Caco-2 (cell line): Measurements from ENCODE around the gene LAMC1. TPM values are rescaled to one million over a fixed set of nuclear protein-coding genes. Genes with fewer than 3 reads are reported as not detected.

Experiments
- BruUV-seq: library from RNA; stranded (reverse); fragments of 400-500 nt; replicated peaks from 2 replicates; lab custom pipeline; 2021; lab: Mats Ljungman, UMichigan
- CTCF ChIA-PET: fragments of 300-600 bp; sonication (Branson Sonifier 250); formaldehyde crosslinking; loops from one replicate; lab custom pipeline; 2022; ENCODE audit warnings: antibody characterized with exemption; lab: Charles Lee
- POLR2A ChIA-PET: fragments of 300-600 bp; sonication (Branson Sonifier 250); formaldehyde crosslinking; loops from one replicate; lab custom pipeline; 2022; ENCODE audit warnings: antibody characterized with exemption; lab: Charles Lee
- DNase-seq, 2 experiments: peaks; one replicate each; pipeline versions ENCODE4 v3.0.0 to v3.0.0-alpha.2; 2020 to 2022
- H3K27me3 ChIP-seq: replicated peaks from 2 replicates; pipeline ENCODE4 v1.6.0; 2011; ENCODE audit warnings: low read length; ENCODE audit not compliant: control insufficient read depth, insufficient read depth
- H3K36me3 ChIP-seq: 2 replicates; pipeline ENCODE4 v1.5.1; 2011; ENCODE audit warnings: low read length; ENCODE audit not compliant: control insufficient read depth, insufficient read depth
- H3K4me1 ChIP-seq: fragments of 250-450 bp; sonication (Bioruptor Pico); 2 replicates; pipeline ENCODE4 v1.5.1; 2020; ENCODE audit warnings: mild to moderate bottlenecking
- H3K4me3 ChIP-seq: 2 replicates; pipeline ENCODE4 v1.5.1; 2011; ENCODE audit warnings: low read depth, mild to moderate bottlenecking, control low read depth, low read length
- H3K9me3 ChIP-seq: fragments of 250-450 bp; sonication (Bioruptor Pico); 2 replicates; pipeline ENCODE4 v1.5.1; 2020; ENCODE audit warnings: mild to moderate bottlenecking, moderate library complexity
- H3K27ac Mint-ChIP-seq: one replicate; pipeline ENCODE4 v1.8.0; 2022; ENCODE audit warnings: mixed read lengths; ENCODE audit not compliant: unreplicated experiment
- H3K27me3 Mint-ChIP-seq: one replicate; pipeline ENCODE4 v1.8.0; 2022; ENCODE audit warnings: mixed read lengths; ENCODE audit not compliant: insufficient read depth, unreplicated experiment
- H3K36me3 Mint-ChIP-seq: one replicate; pipeline ENCODE4 v1.8.0; 2022; ENCODE audit warnings: mild to moderate bottlenecking, mixed read lengths; ENCODE audit not compliant: insufficient read depth, unreplicated experiment
- H3K4me1 Mint-ChIP-seq: one replicate; pipeline ENCODE4 v1.8.0; 2022; ENCODE audit warnings: low read depth, mixed read lengths; ENCODE audit not compliant: unreplicated experiment
- H3K4me3 Mint-ChIP-seq: one replicate; pipeline ENCODE4 v1.8.0; 2022; ENCODE audit warnings: mild to moderate bottlenecking, moderate library complexity, mixed read lengths; ENCODE audit not compliant: unreplicated experiment
- H3K9me3 Mint-ChIP-seq: one replicate; pipeline ENCODE4 v1.8.0; 2022; ENCODE audit warnings: mixed read lengths; ENCODE audit not compliant: unreplicated experiment
- CTCF ChIP-seq, 2 experiments: fragments of 200-600 bp in 1 of 2; IDR thresholded peaks; 1 replicate in 1 of 2; 2 replicates in 1 of 2; pipeline versions ENCODE4 v1.5.1 to v1.8.0; 2011 to 2022; ENCODE audit warnings: antibody characterized with exemption in 1 of 2, control low read depth in 1 of 2, inconsistent platforms in 1 of 2, low read depth in 1 of 2, low read length in 1 of 2, mild to moderate bottlenecking in 1 of 2, moderate library complexity in 1 of 2; ENCODE audit not compliant: insufficient read depth in 1 of 2, severe bottlenecking in 1 of 2, unreplicated experiment in 1 of 2
- intact Hi-C: fragments of 100-400 bp; cut with micrococcal nuclease; formaldehyde crosslinking; loops from one replicate; pipeline ENCODE4 v1.10.0; 2022; ENCODE audit not compliant: unreplicated experiment
- total RNA-seq: library from RNA; stranded (reverse); gene quantifications from 2 replicates; pipeline ENCODE4 v1.2.3, GENCODE V29; 2022

The LAMC1 gene
- total RNA-seq, 1 experiment from 2014 or later: 323 TPM

GRCh38 chr1:183137782-183138181 is 114.6 kb downstream of the LAMC1 start:
- ChIA-PET CTCF (no interaction called here), POLR2A (no interaction called here)
- Mint-ChIP-seq H3K4me1 (peaks cover 11% of the 10 kb centered on the region), H3K27ac (peak overlapping the region; percentile 82), H3K9me3 (no peaks in the 10 kb centered on the region), H3K36me3 (peaks cover 97% of the 10 kb centered on the region), H3K4me3 (no peak overlapping the region), H3K27me3 (no peaks in the 10 kb centered on the region)
- no peak for TF ChIP-seq CTCF (IDR thresholded peaks at IDR 0.05; ENCODE audit: insufficient read depth in 1 of 2, low read depth in 1 of 2, low read length in 1 of 2, severe bottlenecking in 1 of 2, unreplicated experiment in 1 of 2)
- DNase-seq: no peak
- intact Hi-C loops: loop anchor here (2.0 to 5.0 kb wide), 2 partner anchors 49 to 170 kb away; partner anchors contain the start of gene LAMC2
- no peaks in the 10 kb centered on the region for H3K27me3 ChIP-seq
- H3K36me3 ChIP-seq: peaks cover 2% of the 10 kb centered on the region; the same call in 1 of the 2 replicates
- H3K9me3 ChIP-seq: no peaks in the 10 kb centered on the region
- no peak overlapping the region for H3K4me3 ChIP-seq
- H3K4me1 ChIP-seq: peaks cover 28% of the 10 kb centered on the region; the same call in 1 of the 2 replicates
- BruUV-seq: no TSS peak

GRCh38 chr1:183138301-183138700 is 115.1 kb downstream of the LAMC1 start:
- no TSS peak for BruUV-seq
- DNase-seq: no peak
- no peaks in the 10 kb centered on the region for H3K27me3 ChIP-seq
- intact Hi-C loops: loop anchor here (2.0 to 5.0 kb wide), 2 partner anchors 48 to 171 kb away; partner anchors contain the start of gene LAMC2
- H3K4me1 ChIP-seq: peaks cover 28% of the 10 kb centered on the region; the same call in 1 of the 2 replicates
- Mint-ChIP-seq H3K9me3 (no peaks in the 10 kb centered on the region), H3K27me3 (no peaks in the 10 kb centered on the region), H3K4me3 (no peak overlapping the region), H3K27ac (peak overlapping the region; percentile 82), H3K36me3 (peaks cover 97% of the 10 kb centered on the region), H3K4me1 (peaks cover 11% of the 10 kb centered on the region)
- no peak overlapping the region for H3K4me3 ChIP-seq
- TF ChIP-seq CTCF (IDR thresholded peaks at IDR 0.05; ENCODE audit: insufficient read depth in 1 of 2, low read depth in 1 of 2, low read length in 1 of 2, severe bottlenecking in 1 of 2, unreplicated experiment in 1 of 2): no peak
- peaks cover 1% of the 10 kb centered on the region; the same call in 1 of the 2 replicates for H3K36me3 ChIP-seq
- no peaks in the 10 kb centered on the region for H3K9me3 ChIP-seq
- CTCF ChIA-PET: no interaction called here
- POLR2A ChIA-PET: no interaction called here

GRCh38 chr1:183139281-183139942 is 116.2 kb downstream of the LAMC1 start:
- H3K4me3 Mint-ChIP-seq: peak overlapping the region; percentile 47

More at GRCh38 chr1:183139281-183139942, 116.2 kb downstream of the LAMC1 start:
- Mint-ChIP-seq H3K27me3 (no peaks in the 10 kb centered on the region), H3K36me3 (peaks cover 95% of the 10 kb centered on the region), H3K27ac (peak overlapping the region; percentile 82), H3K9me3 (no peaks in the 10 kb centered on the region), H3K4me1 (peaks cover 11% of the 10 kb centered on the region)
- intact Hi-C loops: loop anchor here (1.0 to 5.0 kb wide), 4 partner anchors 38 to 172 kb away; partner anchors contain the start of gene LAMC2
- Histone ChIP-seq H3K27me3 (no peaks in the 10 kb centered on the region), H3K4me1 (peaks cover 28% of the 10 kb centered on the region; the same call in 1 of the 2 replicates), H3K36me3 (no peaks in the 10 kb centered on the region), H3K4me3 (no peak overlapping the region), H3K9me3 (no peaks in the 10 kb centered on the region)
- TF ChIP-seq CTCF (IDR thresholded peaks at IDR 0.05; ENCODE audit: insufficient read depth in 1 of 2, low read depth in 1 of 2, low read length in 1 of 2, severe bottlenecking in 1 of 2, unreplicated experiment in 1 of 2): no peak
- ChIA-PET POLR2A (no interaction called here), CTCF (interaction anchor here (1.2 kb wide), 1 partner anchor 47 kb away, joined by 3 read pairs; no protein-coding TSS in a partner anchor)
- BruUV-seq: no TSS peak
- peak in 1 of 2 experiments; percentile 30 for DNase-seq
